Activated gamma-delta T cell (primary cell): ENCODE results near the gene GPANK1.

Experiments
- DNase-seq: peaks from one replicate; lab custom pipeline; 2025; lab: John Stamatoyannopoulos, UW

The GPANK1 gene

GRCh38 chr6:31691078-31691463 lies 26.3 kb upstream of the GPANK1 start:
- no peak for DNase-seq

GRCh38 chr6:31690231-31691077 lies 25.7 kb upstream of the GPANK1 start:
- no peak for DNase-seq

GRCh38 chr6:31689249-31690110 lies 24.7 kb upstream of the GPANK1 start:
- no peak for DNase-seq

GRCh38 chr6:31687860-31688693 lies 23.3 kb upstream of the GPANK1 start:
- no peak for DNase-seq

GRCh38 chr6:31687321-31687720 lies 22.5 kb upstream of the GPANK1 start:
- no peak for DNase-seq

- no peak for DNase-seq
Measured at GRCh38 chr6:31686483-31686882, 21.7 kb upstream of the GPANK1 start.

- no peak for DNase-seq
Measured at GRCh38 chr6:31683591-31683990, 18.8 kb upstream of the GPANK1 start.

- no peak for DNase-seq
Measured at GRCh38 chr6:31681135-31681671, 16.4 kb upstream of the GPANK1 start.

- DNase-seq = no peak
Measured at GRCh38 chr6:31680226-31681134, 15.7 kb upstream of the GPANK1 start, which contains the start of gene LY6G5C. Gene LY6G5C, minus strand, starts transcription at chr6:31681067. Its CDS starts 694 bp downstream, at chr6:31680373.

GRCh38 chr6:31677955-31678354 lies 13.2 kb upstream of the GPANK1 start:
- no peak for DNase-seq

GRCh38 chr6:31676904-31677303 lies 12.1 kb upstream of the GPANK1 start:
- DNase-seq = no peak

GRCh38 chr6:31676322-31676903 lies 11.6 kb upstream of the GPANK1 start:
- no peak for DNase-seq

GRCh38 chr6:31669676-31670075 lies 4.9 kb upstream of the GPANK1 start, which contains the start of gene LY6G5B:
Gene LY6G5B, plus strand, starts transcription at chr6:31669976. Its CDS starts 975 bp downstream, at chr6:31670951.
- no peak for DNase-seq

GRCh38 chr6:31666337-31666965 lies 1.7 kb upstream of the GPANK1 start:
- no peak for DNase-seq

- DNase-seq = peak; percentile 94
Measured at GRCh38 chr6:31665501-31666336, 922 bp upstream of the GPANK1 start, which contains the start of gene CSNK2B. Gene CSNK2B, plus strand, starts transcription at chr6:31666080. Its CDS starts 752 bp downstream, at chr6:31666832.

- DNase-seq = no peak
Measured at GRCh38 chr6:31663961-31664789, 622 bp downstream of the GPANK1 start.

- DNase-seq = no peak
Measured at GRCh38 chr6:31663126-31663960, 1.5 kb downstream of the GPANK1 start.
